Measurements from ENCODE around the gene IDI2. TPM values are rescaled to one million over a fixed set of nuclear protein-coding genes. Genes with fewer than 3 reads are reported as not detected.
"Not testable (repeated sequence)": the region's sequence is repeated elsewhere in the genome, so short reads cannot be mapped to it uniquely, and the experiment has no call there.

Gene IDI2
- under 1 TPM in 1 of 4 donors, not detected in 3; 0.03 TPM for polyA plus RNA-seq
- long read RNA-seq, donor 1, result 0 reads
- long read RNA-seq, donor 2, result 0 reads
- long read RNA-seq, donor 3, result 0 reads
- long read RNA-seq, donor 4, result 0 reads
- long read RNA-seq, donor 5, result 0 reads
- long read RNA-seq, donor 6, result 0 reads
- long read RNA-seq, donor 7, result 0 reads
- long read RNA-seq, donor 8, result 0 reads
- long read RNA-seq, donor 9, result 0 reads
- long read RNA-seq, donor 10, result 0 reads

GRCh38 chr10:1025683-1026082 lies at the start of gene IDI2:
Gene IDI2 (minus strand): TSS chr10:1025859. CDS start chr10:1024723, 1,136 bp downstream.
- no peak within 1 kb of the TSS for H3K27ac ChIP-seq (ENCODE audit: low read depth in 1 of 3, low read length in 2 of 3)
- H3K27me3 ChIP-seq (ENCODE audit: control insufficient read depth in 3 of 3, insufficient read depth in 3 of 3, low read length in 3 of 3), result no peaks in the 10 kb centered on the region
- H3K36me3 ChIP-seq (ENCODE audit: control insufficient read depth in 3 of 3, insufficient read depth in 2 of 3, low read depth in 1 of 3, low read length in 3 of 3), result peaks cover 0 to 3% (median 0%) of the 10 kb centered on the region in 3 donors
- no peak within 1 kb of the TSS for H3K4me3 ChIP-seq (ENCODE audit: low read depth in 1 of 3, low read length in 3 of 3)
- WGBS, 3 donors, result 92 to 100% (median 92%) methylated on average over 1 of the region's 1 CpG
- H3K9me3 ChIP-seq (ENCODE audit: control insufficient read depth in 2 of 2, insufficient read depth in 1 of 2, low read depth in 1 of 2, low read length in 1 of 2), result no peaks in the 10 kb centered on the region
- DNase-seq, result no peak
- H3K4me1 ChIP-seq (ENCODE audit: control insufficient read depth in 3 of 3, insufficient read depth in 2 of 3, low read depth in 1 of 3, low read length in 2 of 3), result no peaks in the 10 kb centered on the region
- no peak for FAIRE-seq

GRCh38 chr10:1074748-1075308 lies 49.2 kb upstream of the IDI2 start:
- Histone ChIP-seq H3K27me3 (ENCODE audit: control insufficient read depth in 3 of 3, insufficient read depth in 3 of 3, low read length in 3 of 3) (no peaks in the 10 kb centered on the region), H3K4me3 (ENCODE audit: low read depth in 1 of 3, low read length in 3 of 3) (no peak overlapping the region), H3K27ac (ENCODE audit: low read depth in 1 of 3, low read length in 2 of 3) (no peak overlapping the region), H3K9me3 (ENCODE audit: control insufficient read depth in 2 of 2, insufficient read depth in 1 of 2, low read depth in 1 of 2, low read length in 1 of 2) (peaks cover 0 to 2% of the 10 kb centered on the region in 2 donors), H3K4me1 (ENCODE audit: control insufficient read depth in 3 of 3, insufficient read depth in 2 of 3, low read depth in 1 of 3, low read length in 2 of 3) (no peaks in the 10 kb centered on the region), H3K36me3 (ENCODE audit: control insufficient read depth in 3 of 3, insufficient read depth in 2 of 3, low read depth in 1 of 3, low read length in 3 of 3) (peaks cover 6 to 31% (median 9%) of the 10 kb centered on the region in 3 donors)
- peak in 1 of 2 donors; percentile 17 for DNase-seq
- no peak for FAIRE-seq
- 85 to 91% (median 90%) methylated on average over 18 of the region's 18 CpGs for WGBS, 3 donors

GRCh38 chr10:1074052-1074747 lies 48.5 kb upstream of the IDI2 start:
- Histone ChIP-seq H3K36me3 (ENCODE audit: control insufficient read depth in 3 of 3, insufficient read depth in 2 of 3, low read depth in 1 of 3, low read length in 3 of 3) (peaks cover 6 to 27% (median 9%) of the 10 kb centered on the region in 3 donors), H3K4me3 (ENCODE audit: low read depth in 1 of 3, low read length in 3 of 3) (no peak overlapping the region), H3K27me3 (ENCODE audit: control insufficient read depth in 3 of 3, insufficient read depth in 3 of 3, low read length in 3 of 3) (no peaks in the 10 kb centered on the region), H3K4me1 (ENCODE audit: control insufficient read depth in 3 of 3, insufficient read depth in 2 of 3, low read depth in 1 of 3, low read length in 2 of 3) (no peaks in the 10 kb centered on the region), H3K9me3 (ENCODE audit: control insufficient read depth in 2 of 2, insufficient read depth in 1 of 2, low read depth in 1 of 2, low read length in 1 of 2) (peaks cover 0 to 2% of the 10 kb centered on the region in 2 donors), H3K27ac (ENCODE audit: low read depth in 1 of 3, low read length in 2 of 3) (no peak overlapping the region)
- WGBS, 3 donors, result 94 to 95% (median 94%) methylated on average over 24 of the region's 24 CpGs
- DNase-seq (no peak), FAIRE-seq (no peak)

- H3K27me3 ChIP-seq (ENCODE audit: control insufficient read depth in 3 of 3, insufficient read depth in 3 of 3, low read length in 3 of 3), result no peaks in the 10 kb centered on the region
These were observed 45.3 kb upstream of the IDI2 start for GRCh38 chr10:1070919-1071318.

GRCh38 chr10:1068380-1069361 lies 43.0 kb upstream of the IDI2 start:
- H3K4me1 ChIP-seq (ENCODE audit: control insufficient read depth in 3 of 3, insufficient read depth in 2 of 3, low read depth in 1 of 3, low read length in 2 of 3), result no peaks in the 10 kb centered on the region
- peak overlapping the region in 1 of 3 donors; percentile 13 for H3K27ac ChIP-seq (ENCODE audit: low read depth in 1 of 3, low read length in 2 of 3)
- DNase-seq, result peak; percentile 32 to 33
- H3K9me3 ChIP-seq (ENCODE audit: control insufficient read depth in 2 of 2, insufficient read depth in 1 of 2, low read depth in 1 of 2, low read length in 1 of 2), result no peaks in the 10 kb centered on the region
- 80 to 86% (median 84%) methylated on average over 10 of the region's 10 CpGs for WGBS, 3 donors
- H3K36me3 ChIP-seq (ENCODE audit: control insufficient read depth in 3 of 3, insufficient read depth in 2 of 3, low read depth in 1 of 3, low read length in 3 of 3), result peaks cover 4 to 8% (median 6%) of the 10 kb centered on the region in 3 donors
- no peak for FAIRE-seq
- no peaks in the 10 kb centered on the region for H3K27me3 ChIP-seq (ENCODE audit: control insufficient read depth in 3 of 3, insufficient read depth in 3 of 3, low read length in 3 of 3)
- no peak overlapping the region for H3K4me3 ChIP-seq (ENCODE audit: low read depth in 1 of 3, low read length in 3 of 3)

More at GRCh38 chr10:1070919-1071318, 45.3 kb upstream of the IDI2 start:
- 87 to 91% (median 87%) methylated on average over 7 of the region's 7 CpGs for WGBS, 3 donors
- Histone ChIP-seq H3K27ac (ENCODE audit: low read depth in 1 of 3, low read length in 2 of 3) (no peak overlapping the region), H3K9me3 (ENCODE audit: control insufficient read depth in 2 of 2, insufficient read depth in 1 of 2, low read depth in 1 of 2, low read length in 1 of 2) (no peaks in the 10 kb centered on the region), H3K4me3 (ENCODE audit: low read depth in 1 of 3, low read length in 3 of 3) (no peak overlapping the region), H3K36me3 (ENCODE audit: control insufficient read depth in 3 of 3, insufficient read depth in 2 of 3, low read depth in 1 of 3, low read length in 3 of 3) (peaks cover 6 to 25% (median 6%) of the 10 kb centered on the region in 3 donors), H3K4me1 (ENCODE audit: control insufficient read depth in 3 of 3, insufficient read depth in 2 of 3, low read depth in 1 of 3, low read length in 2 of 3) (no peaks in the 10 kb centered on the region)
- FAIRE-seq, result no peak
- no peak for DNase-seq

GRCh38 chr10:1066734-1067133 lies 41.1 kb upstream of the IDI2 start:
- DNase-seq; H3K36me3 ChIP-seq (ENCODE audit: control insufficient read depth in 3 of 3, insufficient read depth in 2 of 3, low read depth in 1 of 3, low read length in 3 of 3); FAIRE-seq; H3K9me3 ChIP-seq (ENCODE audit: control insufficient read depth in 2 of 2, insufficient read depth in 1 of 2, low read depth in 1 of 2, low read length in 1 of 2); H3K4me3 ChIP-seq (ENCODE audit: low read depth in 1 of 3, low read length in 3 of 3); H3K27me3 ChIP-seq (ENCODE audit: control insufficient read depth in 3 of 3, insufficient read depth in 3 of 3, low read length in 3 of 3); H3K4me1 ChIP-seq (ENCODE audit: control insufficient read depth in 3 of 3, insufficient read depth in 2 of 3, low read depth in 1 of 3, low read length in 2 of 3); H3K27ac ChIP-seq (ENCODE audit: low read depth in 1 of 3, low read length in 2 of 3): not testable (repeated sequence)
- WGBS, 3 donors, result 93 to 97% (median 95%) methylated on average over 8 of the region's 8 CpGs

- no peaks in the 10 kb centered on the region for H3K4me1 ChIP-seq (ENCODE audit: control insufficient read depth in 3 of 3, insufficient read depth in 2 of 3, low read depth in 1 of 3, low read length in 2 of 3)
- FAIRE-seq (no peak), DNase-seq (no peak)
- no peaks in the 10 kb centered on the region for H3K27me3 ChIP-seq (ENCODE audit: control insufficient read depth in 3 of 3, insufficient read depth in 3 of 3, low read length in 3 of 3)
- no peak overlapping the region for H3K27ac ChIP-seq (ENCODE audit: low read depth in 1 of 3, low read length in 2 of 3)
- WGBS, 3 donors, result 87 to 98% (median 92%) methylated on average over 4 of the region's 4 CpGs
- H3K36me3 ChIP-seq (ENCODE audit: control insufficient read depth in 3 of 3, insufficient read depth in 2 of 3, low read depth in 1 of 3, low read length in 3 of 3), result peaks cover 0 to 5% (median 0%) of the 10 kb centered on the region in 3 donors
- H3K9me3 ChIP-seq (ENCODE audit: control insufficient read depth in 2 of 2, insufficient read depth in 1 of 2, low read depth in 1 of 2, low read length in 1 of 2), result no peaks in the 10 kb centered on the region
- no peak overlapping the region for H3K4me3 ChIP-seq (ENCODE audit: low read depth in 1 of 3, low read length in 3 of 3)
These were observed 39.2 kb upstream of the IDI2 start for GRCh38 chr10:1064964-1065247.
